ENCODE results near the gene FGD6. TPM values are rescaled to one million over a fixed set of nuclear protein-coding genes. Genes with fewer than 3 reads are reported as not detected.
"Not testable (repeated sequence)": the region's sequence is repeated elsewhere in the genome, so short reads cannot be mapped to it uniquely, and the experiment has no call there.

FGD6 gene
- total and polyA plus RNA-seq, 7 experiments from 2014 or later: 0.35 to 8.6 (median 1.1) TPM

- intact Hi-C loops (cut with micrococcal nuclease): no loop called here
- Histone ChIP-seq H3K4me1 (ENCODE audit: control insufficient read depth in 2 of 2, insufficient read depth in 2 of 2, low read length in 2 of 2) (no peaks in the 10 kb centered on the region), H3K36me3 (ENCODE audit: control insufficient read depth in 2 of 3, insufficient read depth in 3 of 3, low read length in 3 of 3) (no peaks in the 10 kb centered on the region), H3K27ac (ENCODE audit: low read depth, low read length) (no peak overlapping the region), H3K4me3 (ENCODE audit: low read length) (no peak overlapping the region), H3K9me3 (ENCODE audit: control insufficient read depth in 2 of 3, low read length in 3 of 3) (no peaks in the 10 kb centered on the region), H3K27me3 (ENCODE audit: control insufficient read depth in 2 of 2, insufficient read depth in 2 of 2, low read length in 2 of 2) (no peaks in the 10 kb centered on the region)
- peaks cover 0 to 12% (median 0%) of the 10 kb centered on the region in 5 donors for H3K36me3 Mint-ChIP-seq
- H3K4me3 Mint-ChIP-seq: no peak overlapping the region
- H3K27ac Mint-ChIP-seq: no peak overlapping the region
- DNase-seq (no peak), ATAC-seq (no peak)
- no peaks in the 10 kb centered on the region for H3K27me3 Mint-ChIP-seq
- CTCF ChIA-PET: no interaction called here
- peaks cover 0 to 13% (median 0%) of the 10 kb centered on the region in 7 donors for H3K4me1 Mint-ChIP-seq
- POLR2A ChIA-PET: no interaction called here
- no peaks in the 10 kb centered on the region for H3K9me3 Mint-ChIP-seq
Observed at GRCh38 chr12:95105540-95105939, 111.7 kb downstream of the FGD6 start.

GRCh38 chr12:95104919-95105452 is 112.3 kb downstream of the FGD6 start:
- Mint-ChIP-seq H3K27me3 (no peaks in the 10 kb centered on the region), H3K36me3 (peaks cover 0 to 12% (median 0%) of the 10 kb centered on the region in 5 donors), H3K4me3 (no peak overlapping the region), H3K27ac (no peak overlapping the region), H3K9me3 (no peaks in the 10 kb centered on the region), H3K4me1 (peaks cover 0 to 13% (median 0%) of the 10 kb centered on the region in 7 donors)
- no peak overlapping the region for H3K4me3 ChIP-seq (ENCODE audit: low read length)
- no peaks in the 10 kb centered on the region for H3K4me1 ChIP-seq (ENCODE audit: control insufficient read depth in 2 of 2, insufficient read depth in 2 of 2, low read length in 2 of 2)
- H3K36me3 ChIP-seq (ENCODE audit: control insufficient read depth in 2 of 3, insufficient read depth in 3 of 3, low read length in 3 of 3): no peaks in the 10 kb centered on the region
- H3K9me3 ChIP-seq (ENCODE audit: control insufficient read depth in 2 of 3, low read length in 3 of 3): no peaks in the 10 kb centered on the region
- intact Hi-C loops (cut with micrococcal nuclease): no loop called here
- no peak overlapping the region for H3K27ac ChIP-seq (ENCODE audit: low read depth, low read length)
- CTCF ChIA-PET: no interaction called here
- no peaks in the 10 kb centered on the region for H3K27me3 ChIP-seq (ENCODE audit: control insufficient read depth in 2 of 2, insufficient read depth in 2 of 2, low read length in 2 of 2)
- DNase-seq (no peak), ATAC-seq (no peak)
- POLR2A ChIA-PET: no interaction called here

GRCh38 chr12:95102916-95103671 is 114.2 kb downstream of the FGD6 start:
- ChIA-PET CTCF (no interaction called here), POLR2A (no interaction called here)
- DNase-seq (peak in 1 of 9 donors; percentile 38), ATAC-seq (peak; percentile 64)
- Mint-ChIP-seq H3K27ac (peak overlapping the region in 3 of 9 donors; percentile 26 to 70 (median 32)), H3K4me3 (peak overlapping the region in 1 of 10 donors; percentile 46), H3K9me3 (no peaks in the 10 kb centered on the region), H3K4me1 (peaks cover 0 to 13% (median 0%) of the 10 kb centered on the region in 7 donors), H3K27me3 (peaks cover 0 to 3% (median 0%) of the 10 kb centered on the region in 5 donors), H3K36me3 (peaks cover 0 to 12% (median 0%) of the 10 kb centered on the region in 5 donors)
- Histone ChIP-seq H3K27ac (ENCODE audit: low read depth, low read length) (no peak overlapping the region), H3K27me3 (ENCODE audit: control insufficient read depth in 2 of 2, insufficient read depth in 2 of 2, low read length in 2 of 2) (no peaks in the 10 kb centered on the region), H3K4me1 (ENCODE audit: control insufficient read depth in 2 of 2, insufficient read depth in 2 of 2, low read length in 2 of 2) (no peaks in the 10 kb centered on the region), H3K4me3 (ENCODE audit: low read length) (no peak overlapping the region), H3K9me3 (ENCODE audit: control insufficient read depth in 2 of 3, low read length in 3 of 3) (no peaks in the 10 kb centered on the region), H3K36me3 (ENCODE audit: control insufficient read depth in 2 of 3, insufficient read depth in 3 of 3, low read length in 3 of 3) (no peaks in the 10 kb centered on the region)
- intact Hi-C loops (cut with micrococcal nuclease): loop anchor here in 1 of 2 donors (1.0 to 2.0 kb wide), 2 partner anchors 30 to 114 kb away; partner anchors contain the start of genes FGD6, NR2C1 and VEZT

- CTCF ChIA-PET; DNase-seq; H3K36me3 Mint-ChIP-seq; H3K9me3 ChIP-seq (ENCODE audit: control insufficient read depth in 2 of 3, low read length in 3 of 3); H3K36me3 ChIP-seq (ENCODE audit: control insufficient read depth in 2 of 3, insufficient read depth in 3 of 3, low read length in 3 of 3); H3K9me3 Mint-ChIP-seq; H3K4me3 ChIP-seq (ENCODE audit: low read length); ATAC-seq; H3K4me3 Mint-ChIP-seq; H3K27ac Mint-ChIP-seq; H3K27ac ChIP-seq (ENCODE audit: low read depth, low read length); H3K27me3 Mint-ChIP-seq; H3K27me3 ChIP-seq (ENCODE audit: control insufficient read depth in 2 of 2, insufficient read depth in 2 of 2, low read length in 2 of 2); H3K4me1 ChIP-seq (ENCODE audit: control insufficient read depth in 2 of 2, insufficient read depth in 2 of 2, low read length in 2 of 2): not testable (repeated sequence)
- POLR2A ChIA-PET: interaction anchor here (0.6 kb wide), 1 partner anchor 440 kb away, joined by 3 read pairs; no protein-coding TSS in a partner anchor
- intact Hi-C loops (cut with micrococcal nuclease): loop anchor here in 1 of 2 donors (2.0 kb wide), 1 partner anchor 115 kb away; the partner anchor contains the start of genes FGD6 and VEZT
- H3K4me1 Mint-ChIP-seq: peaks cover 0 to 13% (median 0%) of the 10 kb centered on the region in 7 donors
Observed at GRCh38 chr12:95101957-95102356, 115.3 kb downstream of the FGD6 start.

GRCh38 chr12:95100264-95101190 is 116.7 kb downstream of the FGD6 start:
- Histone ChIP-seq H3K4me3 (ENCODE audit: low read length) (no peak overlapping the region), H3K9me3 (ENCODE audit: control insufficient read depth in 2 of 3, low read length in 3 of 3) (no peaks in the 10 kb centered on the region), H3K27me3 (ENCODE audit: control insufficient read depth in 2 of 2, insufficient read depth in 2 of 2, low read length in 2 of 2) (no peaks in the 10 kb centered on the region), H3K4me1 (ENCODE audit: control insufficient read depth in 2 of 2, insufficient read depth in 2 of 2, low read length in 2 of 2) (no peaks in the 10 kb centered on the region), H3K36me3 (ENCODE audit: control insufficient read depth in 2 of 3, insufficient read depth in 3 of 3, low read length in 3 of 3) (no peaks in the 10 kb centered on the region), H3K27ac (ENCODE audit: low read depth, low read length) (no peak overlapping the region)
- H3K36me3 Mint-ChIP-seq: peaks cover 0 to 9% (median 0%) of the 10 kb centered on the region in 5 donors
- H3K4me1 Mint-ChIP-seq: peaks cover 0 to 11% (median 0%) of the 10 kb centered on the region in 7 donors
- no peak overlapping the region for H3K4me3 Mint-ChIP-seq
- ChIA-PET CTCF (interaction anchor here (0.7 kb wide), 1 partner anchor 393 kb away, joined by 3 read pairs; no protein-coding TSS in a partner anchor), POLR2A (no interaction called here)
- H3K27ac Mint-ChIP-seq: peak overlapping the region in 1 of 9 donors; percentile 24
- intact Hi-C loops (cut with micrococcal nuclease): no loop called here
- H3K9me3 Mint-ChIP-seq: no peaks in the 10 kb centered on the region
- DNase-seq: no peak
- no peak for ATAC-seq
- peaks cover 0 to 4% (median 0%) of the 10 kb centered on the region in 5 donors for H3K27me3 Mint-ChIP-seq

- POLR2A ChIA-PET: no interaction called here
- CTCF ChIA-PET: no interaction called here
Observed at GRCh38 chr12:95099270-95099790, 117.9 kb downstream of the FGD6 start.

More at GRCh38 chr12:95099270-95099790, 117.9 kb downstream of the FGD6 start:
- Histone ChIP-seq H3K36me3 (ENCODE audit: control insufficient read depth in 2 of 3, insufficient read depth in 3 of 3, low read length in 3 of 3) (no peaks in the 10 kb centered on the region), H3K4me1 (ENCODE audit: control insufficient read depth in 2 of 2, insufficient read depth in 2 of 2, low read length in 2 of 2) (no peaks in the 10 kb centered on the region), H3K4me3 (ENCODE audit: low read length) (no peak overlapping the region), H3K9me3 (ENCODE audit: control insufficient read depth in 2 of 3, low read length in 3 of 3) (no peaks in the 10 kb centered on the region), H3K27ac (ENCODE audit: low read depth, low read length) (no peak overlapping the region), H3K27me3 (ENCODE audit: control insufficient read depth in 2 of 2, insufficient read depth in 2 of 2, low read length in 2 of 2) (no peaks in the 10 kb centered on the region)
- Mint-ChIP-seq H3K27me3 (peaks cover 0 to 7% (median 0%) of the 10 kb centered on the region in 5 donors), H3K4me3 (no peak overlapping the region), H3K9me3 (no peaks in the 10 kb centered on the region), H3K27ac (no peak overlapping the region), H3K36me3 (peaks cover 0 to 3% (median 0%) of the 10 kb centered on the region in 5 donors), H3K4me1 (peaks cover 0 to 11% (median 0%) of the 10 kb centered on the region in 7 donors)
- no peak for ATAC-seq
- intact Hi-C loops (cut with micrococcal nuclease): no loop called here
- no peak for DNase-seq

Data from naive thymus-derived CD4-positive, alpha-beta T cell (primary cell).